Keratinocyte (primary cell): ENCODE measurements around the gene ABCA7. TPM values are rescaled to one million over a fixed set of nuclear protein-coding genes. Genes with fewer than 3 reads are reported as not detected.

ENCODE experiments used
- DNase-seq: peaks from one replicate; pipeline ENCODE4 v3.0.0-alpha.2; 2011; ENCODE audit warnings: low read depth, missing footprints, low spot score
- FAIRE-seq: peaks from 2 replicates; lab custom pipeline; 2011; peaks lifted over from hg19 to GRCh38; lab: Jason Lieb, UNC
- H2AFZ ChIP-seq: 2 replicates; pipeline ENCODE4 v1.6.0; 2012; ENCODE audit warnings: low read length, control low read depth, inconsistent platforms; ENCODE audit not compliant: control insufficient read depth
- H3K27ac ChIP-seq: 2 replicates; pipeline ENCODE4 v1.5.1; 2011; ENCODE audit warnings: low read length; ENCODE audit not compliant: control insufficient read depth, insufficient read depth
- H3K27me3 ChIP-seq: 3 replicates; pipeline ENCODE4 v1.6.0; 2011; ENCODE audit warnings: low read length; ENCODE audit not compliant: control insufficient read depth, insufficient read depth; ENCODE audit errors: extremely low read depth
- H3K36me3 ChIP-seq, 2 experiments: 2 replicates in 1 of 2; 3 replicates in 1 of 2; pipeline ENCODE4 v1.5.1; 2011; ENCODE audit warnings: low read length in 2 of 2, mild to moderate bottlenecking in 1 of 2; ENCODE audit not compliant: control insufficient read depth in 2 of 2, insufficient read depth in 2 of 2; ENCODE audit errors: extremely low read depth in 1 of 2
- H3K4me1 ChIP-seq: 3 replicates; pipeline ENCODE4 v1.5.1; 2011; ENCODE audit warnings: low read length; ENCODE audit not compliant: control insufficient read depth, insufficient read depth; ENCODE audit errors: extremely low read depth
- H3K4me2 ChIP-seq: 3 replicates; pipeline ENCODE4 v1.6.0; 2011; ENCODE audit warnings: low read depth, low read length; ENCODE audit not compliant: control insufficient read depth, insufficient read depth; ENCODE audit errors: extremely low read depth
- H3K4me3 ChIP-seq, 3 experiments: fragments of 200-600 bp in 1 of 3; sonication (generic) in 1 of 3; 2 replicates in 2 of 3; 3 replicates in 1 of 3; pipeline ENCODE4 v1.5.1; 2011 to 2016; ENCODE audit warnings: low read length in 3 of 3, mild to moderate bottlenecking in 3 of 3, control low read depth in 2 of 3, inconsistent platforms in 1 of 3, low read depth in 1 of 3, mixed read lengths in 1 of 3, mixed run types in 1 of 3, moderate library complexity in 1 of 3; ENCODE audit not compliant: control insufficient read depth in 2 of 3, insufficient read depth in 2 of 3; ENCODE audit errors: extremely low read depth in 1 of 3
- H3K79me2 ChIP-seq: 2 replicates; pipeline ENCODE4 v1.6.0; 2012; ENCODE audit warnings: low read length; ENCODE audit not compliant: control insufficient read depth, insufficient read depth
- H3K9ac ChIP-seq: 3 replicates; pipeline ENCODE4 v1.6.0; 2011; ENCODE audit warnings: low read length; ENCODE audit not compliant: control insufficient read depth, insufficient read depth; ENCODE audit errors: extremely low read depth
- H3K9me1 ChIP-seq: 3 replicates; pipeline ENCODE4 v1.6.0; 2011; ENCODE audit warnings: low read length; ENCODE audit not compliant: control insufficient read depth, insufficient read depth; ENCODE audit errors: extremely low read depth
- H3K9me3 ChIP-seq: 2 replicates; pipeline ENCODE4 v1.5.1; 2012; ENCODE audit warnings: low read depth, low read length; ENCODE audit not compliant: control insufficient read depth
- H4K20me1 ChIP-seq: 3 replicates; pipeline ENCODE4 v1.6.0; 2011; ENCODE audit warnings: low read length; ENCODE audit not compliant: control insufficient read depth, insufficient read depth; ENCODE audit errors: extremely low read depth
- EZH2 ChIP-seq: IDR thresholded peaks from one replicate; pipeline ENCODE4 v1.6.1; 2012; ENCODE audit warnings: inconsistent platforms, mild to moderate bottlenecking, low read length, moderate library complexity
- dilution Hi-C: fragments of 300-500 bp; cut with MboI; formaldehyde crosslinking; loops from one replicate; pipeline ENCODE4 v1.7.0; 2020; ENCODE audit warnings: low sequenced_read_pairs; ENCODE audit not compliant: extremely low pct_ligation_motif_present
- polyA plus RNA-seq, 5 experiments: library from polyadenylated mRNA; depleted of rRNA in 3 of 5; stranded (reverse) in 3 of 5; stranded (forward) in 1 of 5; unstranded in 1 of 5; fragments of >200 nt; gene quantifications; 1 replicate in 1 of 5; 2 replicates in 3 of 5; 3 replicates in 1 of 5; pipeline versions ENCODE4 v1.2.1 to v1.2.3, GENCODE V29; 2011 to 2012; ENCODE audit warnings: missing spikeins in 2 of 5, low read depth in 1 of 5, low replicate concordance in 1 of 5
- TF ChIP-seq, protein P1 (sequence below), 3 experiments: IDR thresholded peaks in 1 of 3; conservative IDR thresholded peaks in 1 of 3; optimal IDR thresholded peaks in 1 of 3; 2 replicates in 2 of 3; 3 replicates in 1 of 3; pipeline versions ENCODE3 to v1.5.1; 2011; ENCODE audit warnings: low read length in 3 of 3, mild to moderate bottlenecking in 3 of 3, moderate library complexity in 2 of 3, control low read depth in 1 of 3, inconsistent platforms in 1 of 3; ENCODE audit not compliant: insufficient read depth in 2 of 3; ENCODE audit errors: extremely low read depth in 1 of 3

The ABCA7 gene
- polyA plus RNA-seq, 1 donor (not counting 4 experiments of a cell fraction or from before 2014, with no cell fraction given): 7.4 TPM

DNA sequence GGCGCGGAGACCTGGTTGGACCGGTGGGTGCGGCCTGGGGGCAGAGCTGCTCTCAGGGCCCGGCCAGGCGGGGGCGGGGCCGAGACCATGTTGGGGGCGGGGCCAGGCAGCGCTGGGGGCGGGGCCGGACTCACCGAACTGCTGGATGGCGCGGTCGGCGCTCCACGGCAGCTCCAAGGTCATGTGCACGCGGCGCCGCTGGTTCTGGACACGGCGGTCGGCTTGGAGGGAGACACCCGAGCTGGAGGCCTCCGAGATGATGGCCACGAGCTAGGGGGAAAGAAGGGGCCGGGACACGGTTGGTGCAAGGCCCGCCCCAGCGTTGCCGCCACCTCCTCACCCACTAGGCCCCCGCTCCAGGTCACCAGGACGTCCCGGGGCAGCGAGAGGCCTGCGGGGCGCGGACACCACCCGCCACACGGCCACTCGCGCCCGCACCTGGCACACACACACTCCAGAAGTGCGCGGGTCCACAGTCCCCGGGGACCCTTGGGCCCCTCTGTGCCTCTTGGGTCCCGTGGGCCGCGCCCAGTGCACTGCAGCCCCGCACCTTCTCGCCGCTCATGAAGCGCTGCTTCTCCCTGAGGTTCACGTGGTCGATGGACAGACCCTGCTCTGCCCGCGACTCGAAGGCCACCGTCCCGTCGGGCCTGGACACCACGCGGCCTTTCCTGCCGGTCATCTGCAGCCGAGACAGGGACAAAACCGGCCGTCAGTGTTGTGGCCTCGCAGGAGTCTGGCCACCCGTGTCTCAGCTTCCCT lies 72.5 kb downstream of the ABCA7 start:
- DNase-seq: no peak

DNA sequence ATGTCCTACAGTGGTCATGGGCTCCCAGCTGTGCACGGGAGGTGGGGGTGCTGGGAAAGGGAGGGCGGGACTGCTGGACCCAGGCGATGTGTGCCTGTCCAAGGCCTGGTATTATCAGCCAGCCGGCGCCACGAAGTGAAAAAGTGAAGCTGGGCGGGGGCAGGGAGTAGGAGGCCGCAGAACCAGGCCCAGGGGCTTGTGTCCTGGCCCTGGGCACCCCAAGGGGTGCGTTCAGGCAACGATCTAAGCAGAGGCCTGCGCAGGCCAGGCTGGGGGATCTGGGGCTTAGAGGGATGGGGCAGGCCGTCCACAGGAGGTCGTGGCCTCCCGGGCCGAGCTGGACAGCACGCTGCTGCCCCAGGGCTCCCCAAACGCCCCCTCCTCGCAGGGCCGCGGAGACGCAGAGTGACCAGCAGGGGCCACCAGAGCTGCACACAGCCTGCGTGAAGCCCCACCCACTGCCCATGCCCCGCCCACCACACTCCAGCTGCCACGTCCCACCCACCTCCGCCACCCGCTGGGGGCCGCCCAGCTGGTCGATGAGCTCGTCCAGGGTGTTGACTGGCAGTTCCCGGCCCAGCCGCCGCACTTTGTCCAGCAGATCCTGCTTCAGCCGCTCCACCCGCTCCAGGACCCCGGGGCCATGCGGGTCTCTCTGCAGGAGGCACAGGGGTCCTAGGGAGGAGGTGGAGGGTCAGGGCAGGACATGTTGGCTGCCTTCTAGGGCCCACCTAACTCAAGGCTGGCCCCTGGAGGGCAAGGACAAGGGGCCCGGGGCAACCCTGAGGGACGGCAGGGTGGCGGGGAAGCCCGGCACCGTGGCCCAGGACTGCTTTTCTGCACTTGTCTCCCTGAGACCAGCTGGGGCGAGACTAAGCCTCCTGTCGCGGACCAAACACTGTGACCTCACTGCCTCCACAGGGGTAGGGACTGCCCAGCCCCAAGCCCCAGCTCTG lies 73.4 kb downstream of the ABCA7 start:
- Histone ChIP-seq H3K4me3 (no peak overlapping the region), H3K27ac (no peak overlapping the region), H3K9me1 (no peaks in the 10 kb centered on the region), H3K79me2 (no peaks in the 10 kb centered on the region), H3K36me3 (peaks cover 22 to 28% of the 10 kb centered on the region in 2 experiments), H3K9me3 (no peaks in the 10 kb centered on the region), H4K20me1 (peaks cover 3% of the 10 kb centered on the region), H3K9ac (no peak overlapping the region), H3K27me3 (no peaks in the 10 kb centered on the region), H3K4me2 (no peak overlapping the region), H3K4me1 (peaks cover 5% of the 10 kb centered on the region), H2AFZ (no peak overlapping the region)
- no peak for DNase-seq
- TF ChIP-seq, protein P1, sequence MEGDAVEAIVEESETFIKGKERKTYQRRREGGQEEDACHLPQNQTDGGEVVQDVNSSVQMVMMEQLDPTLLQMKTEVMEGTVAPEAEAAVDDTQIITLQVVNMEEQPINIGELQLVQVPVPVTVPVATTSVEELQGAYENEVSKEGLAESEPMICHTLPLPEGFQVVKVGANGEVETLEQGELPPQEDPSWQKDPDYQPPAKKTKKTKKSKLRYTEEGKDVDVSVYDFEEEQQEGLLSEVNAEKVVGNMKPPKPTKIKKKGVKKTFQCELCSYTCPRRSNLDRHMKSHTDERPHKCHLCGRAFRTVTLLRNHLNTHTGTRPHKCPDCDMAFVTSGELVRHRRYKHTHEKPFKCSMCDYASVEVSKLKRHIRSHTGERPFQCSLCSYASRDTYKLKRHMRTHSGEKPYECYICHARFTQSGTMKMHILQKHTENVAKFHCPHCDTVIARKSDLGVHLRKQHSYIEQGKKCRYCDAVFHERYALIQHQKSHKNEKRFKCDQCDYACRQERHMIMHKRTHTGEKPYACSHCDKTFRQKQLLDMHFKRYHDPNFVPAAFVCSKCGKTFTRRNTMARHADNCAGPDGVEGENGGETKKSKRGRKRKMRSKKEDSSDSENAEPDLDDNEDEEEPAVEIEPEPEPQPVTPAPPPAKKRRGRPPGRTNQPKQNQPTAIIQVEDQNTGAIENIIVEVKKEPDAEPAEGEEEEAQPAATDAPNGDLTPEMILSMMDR (optimal IDR thresholded peaks at IDR 0.05 in 1 of 3, IDR thresholded peaks at IDR 0.05 in 1 of 3, conservative IDR thresholded peaks at IDR 0.05 in 1 of 3; ENCODE audit: extremely low read depth in 1 of 3, insufficient read depth in 2 of 3, low read length in 3 of 3): peak; percentile 49 to 86 (median 71)
- no peak for TF ChIP-seq EZH2
- dilution Hi-C loops: no loop called here
- no peak for FAIRE-seq

More for the DNA sequence above, 72.5 kb downstream of the ABCA7 start:
- TF ChIP-seq, protein P1 (optimal IDR thresholded peaks at IDR 0.05 in 1 of 3, IDR thresholded peaks at IDR 0.05 in 1 of 3, conservative IDR thresholded peaks at IDR 0.05 in 1 of 3; ENCODE audit: extremely low read depth in 1 of 3, insufficient read depth in 2 of 3, low read length in 3 of 3): no peak
- no peak for TF ChIP-seq EZH2
- peaks cover 5% of the 10 kb centered on the region for H3K4me1 ChIP-seq
- H3K9me1 ChIP-seq: no peaks in the 10 kb centered on the region
- no peak overlapping the region for H3K4me2 ChIP-seq
- no peak for FAIRE-seq
- no peaks in the 10 kb centered on the region for H3K79me2 ChIP-seq
- H3K27ac ChIP-seq: no peak overlapping the region
- dilution Hi-C loops: no loop called here
- H3K4me3 ChIP-seq: no peak overlapping the region
- H3K27me3 ChIP-seq: no peaks in the 10 kb centered on the region
- no peak overlapping the region for H3K9ac ChIP-seq
- H2AFZ ChIP-seq: no peak overlapping the region
- H3K9me3 ChIP-seq: no peaks in the 10 kb centered on the region
- H3K36me3 ChIP-seq: peaks cover 20 to 24% of the 10 kb centered on the region in 2 experiments
- peaks cover 3% of the 10 kb centered on the region for H4K20me1 ChIP-seq
